ENCODE measurements around the gene MAS1L. TPM values are rescaled to one million over a fixed set of nuclear protein-coding genes. Genes with fewer than 3 reads are reported as not detected.

Gene MAS1L
- total RNA-seq, 1 experiment from 2014 or later: not detected

GRCh38 chr6:29477923-29478450 lies 9.8 kb downstream of the MAS1L start:
- ChIA-PET RAD21 (ENCODE audit: low non-redundant PET in 1 of 2, low total read pairs in 2 of 2, uncharacterized antibody in 2 of 2, unreplicated experiment in 2 of 2) (no interaction called here), CTCF (no interaction called here), POLR2A (no interaction called here)
- H3K4me1 ChIP-seq (ENCODE audit: control insufficient read depth in 1 of 2, insufficient read depth in 2 of 2, low read length in 2 of 2): no peaks in the 10 kb centered on the region
- no peak overlapping the region for H3K27ac ChIP-seq (ENCODE audit: low read depth, low read length)
- H3K36me3 ChIP-seq (ENCODE audit: control insufficient read depth in 1 of 2, insufficient read depth in 2 of 2, low read length in 2 of 2): no peaks in the 10 kb centered on the region
- no peaks in the 10 kb centered on the region for H4K20me1 ChIP-seq (ENCODE audit: insufficient read depth)
- no peak overlapping the region for H3K4me2 ChIP-seq (ENCODE audit: low read length)
- DNase-seq (ENCODE audit: low read depth, low spot score) (no peak), ATAC-seq (no peak)
- no TSS peak for BruUV-seq (replicated peaks)
- no peaks in the 10 kb centered on the region for H3K9me2 ChIP-seq (ENCODE audit: insufficient read depth)
- intact Hi-C loops (cut with micrococcal nuclease): no loop called here
- H3K4me3 ChIP-seq (replicated peaks in 1 of 2; ENCODE audit: low read depth in 1 of 2, low read length in 2 of 2): no peak overlapping the region
- no peaks in the 10 kb centered on the region for H3K9me3 ChIP-seq (ENCODE audit: control insufficient read depth in 1 of 2, insufficient read depth in 1 of 2, low read depth in 1 of 2, low read length in 2 of 2)
- no peaks in the 10 kb centered on the region for H3K79me2 ChIP-seq (ENCODE audit: insufficient read depth, low read length)
- H2AFZ ChIP-seq (ENCODE audit: low read depth, low read length, poor library complexity, severe bottlenecking): no peak overlapping the region
- no peak for TF ChIP-seq CTCF (IDR thresholded peaks at IDR 0.05 in 2 of 3, conservative IDR thresholded peaks at IDR 0.05 in 1 of 3; ENCODE audit: borderline replicate concordance in 1 of 3, insufficient read depth in 1 of 3, low read depth in 2 of 3, low read length in 2 of 3)
- TF ChIP-seq YY1 (IDR thresholded peaks at IDR 0.05; ENCODE audit: extremely low read depth, insufficient replicate concordance, low read depth, low read length): no peak
- TF ChIP-seq EGR1 (IDR thresholded peaks at IDR 0.05; ENCODE audit: low read depth): no peak
- TF ChIP-seq POLR2AphosphoS5 (IDR thresholded peaks at IDR 0.05; ENCODE audit: low read depth, low read length): no peak
- no peak for TF ChIP-seq ZNF274 (IDR thresholded peaks at IDR 0.05; ENCODE audit: low read depth, low read length)
- no peak for TF ChIP-seq SP1 (IDR thresholded peaks at IDR 0.05; ENCODE audit: low read depth)
- no peak for TF ChIP-seq EZH2 (IDR thresholded peaks at IDR 0.05)
- TF ChIP-seq, protein P1, sequence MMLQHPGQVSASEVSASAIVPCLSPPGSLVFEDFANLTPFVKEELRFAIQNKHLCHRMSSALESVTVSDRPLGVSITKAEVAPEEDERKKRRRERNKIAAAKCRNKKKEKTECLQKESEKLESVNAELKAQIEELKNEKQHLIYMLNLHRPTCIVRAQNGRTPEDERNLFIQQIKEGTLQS (IDR thresholded peaks at IDR 0.05): no peak
- no peak for TF ChIP-seq SIN3A (IDR thresholded peaks at IDR 0.05; ENCODE audit: low read depth)
- no peak for TF ChIP-seq JUND (IDR thresholded peaks at IDR 0.05)
- TF ChIP-seq, protein P2, sequence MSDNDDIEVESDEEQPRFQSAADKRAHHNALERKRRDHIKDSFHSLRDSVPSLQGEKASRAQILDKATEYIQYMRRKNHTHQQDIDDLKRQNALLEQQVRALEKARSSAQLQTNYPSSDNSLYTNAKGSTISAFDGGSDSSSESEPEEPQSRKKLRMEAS (IDR thresholded peaks at IDR 0.05): no peak
- TF ChIP-seq CBX3 (IDR thresholded peaks at IDR 0.05; ENCODE audit: low read depth): no peak
- no peak for TF ChIP-seq ZFX (IDR thresholded peaks at IDR 0.05)
- no peak for TF ChIP-seq ELF1 (IDR thresholded peaks at IDR 0.05; ENCODE audit: borderline replicate concordance, low read depth)
- H3K9ac ChIP-seq (ENCODE audit: low read length): no peak overlapping the region
- H3K27me3 ChIP-seq (ENCODE audit: insufficient read depth, low read length): no peaks in the 10 kb centered on the region

Data from HCT116 (cell line).